NT2/D1 (cell line): ENCODE measurements around the gene GABRR2.

ENCODE experiments used
- SUZ12 ChIP-seq: IDR thresholded peaks from 2 replicates; pipeline ENCODE4 v1.6.1; 2011; ENCODE audit not compliant: insufficient read length, insufficient read depth; ENCODE audit errors: extremely low read depth
- YY1 ChIP-seq: IDR thresholded peaks from 2 replicates; pipeline ENCODE4 v1.6.1; 2011; ENCODE audit not compliant: insufficient read length, insufficient read depth
- ZNF274 ChIP-seq: IDR thresholded peaks from 2 replicates; pipeline ENCODE4 v1.6.1; 2011; ENCODE audit warnings: mild to moderate bottlenecking, low read depth, low read length

- TF ChIP-seq SUZ12 (no peak), YY1 (no peak), ZNF274 (no peak)
These were observed 15.6 kb downstream of the GABRR2 start for GRCh38 chr6:89299466-89299850.
